Smooth muscle cell (in vitro differentiated cells): ENCODE data around the gene TACC2. TPM values are rescaled to one million over a fixed set of nuclear protein-coding genes. Genes with fewer than 3 reads are reported as not detected.

Experiments
- DNase-seq: peaks from one replicate; lab custom pipeline; 2025; ENCODE audit not compliant: unreplicated experiment; lab: John Stamatoyannopoulos, UW
- H2AFZ ChIP-seq: fragments of 200-600 bp; sonication (generic); 2 replicates; pipeline ENCODE4 v1.6.0; 2016; ENCODE audit warnings: antibody characterized with exemption, low read depth, mild to moderate bottlenecking
- H3F3A ChIP-seq: fragments of 200-600 bp; sonication (generic); 2 replicates; pipeline ENCODE4 v1.6.0; 2017; ENCODE audit warnings: antibody characterized with exemption, low read depth
- H3K27ac ChIP-seq: fragments of 200-600 bp; sonication (generic); 2 replicates; pipeline ENCODE4 v1.5.1; 2016; ENCODE audit warnings: low read depth, mild to moderate bottlenecking
- H3K27me3 ChIP-seq: fragments of 200-600 bp; sonication (generic); 2 replicates; pipeline ENCODE4 v1.6.1; 2016; ENCODE audit warnings: low read depth, mild to moderate bottlenecking
- H3K36me3 ChIP-seq: fragments of 200-600 bp; sonication (generic); 2 replicates; pipeline ENCODE4 v1.5.1; 2016; ENCODE audit warnings: low read depth
- H3K4me1 ChIP-seq: fragments of 200-600 bp; sonication (generic); 2 replicates; pipeline ENCODE4 v1.5.1; 2016; ENCODE audit warnings: low read depth
- H3K4me2 ChIP-seq: fragments of 200-600 bp; sonication (generic); 2 replicates; pipeline ENCODE4 v1.6.0; 2016; ENCODE audit warnings: mild to moderate bottlenecking
- H3K4me3 ChIP-seq: fragments of 200-600 bp; sonication (generic); 2 replicates; pipeline ENCODE4 v1.5.1; 2016; ENCODE audit warnings: mild to moderate bottlenecking
- H3K79me2 ChIP-seq: fragments of 200-600 bp; sonication (generic); 2 replicates; pipeline ENCODE4 v1.6.0; 2016; ENCODE audit warnings: low read depth, mild to moderate bottlenecking
- H3K9ac ChIP-seq: fragments of 200-600 bp; sonication (generic); 2 replicates; pipeline ENCODE4 v1.6.0; 2016; ENCODE audit warnings: low read depth
- H3K9me3 ChIP-seq: fragments of 200-600 bp; sonication (generic); replicated peaks from 2 replicates; pipeline ENCODE4 v1.5.1; 2016; ENCODE audit warnings: low read depth
- H4K20me1 ChIP-seq: fragments of 200-600 bp; sonication (generic); 2 replicates; pipeline ENCODE4 v1.6.0; 2016; ENCODE audit warnings: low read depth
- WGBS: methylation state at CpG from one replicate; pipeline ENCODE4 v1.1.7; 2016; ENCODE audit warnings: low lambda C conversion rate; 5-methylcytosine and 5-hydroxymethylcytosine counted together
- polyA plus RNA-seq: library from polyadenylated mRNA; unstranded; fragments of >200 nt; fragmentation: Nextera tagmentation; extraction: Ambion mirVana; gene quantifications from 2 replicates; pipeline ENCODE4 v1.2.1, GENCODE V29; 2016
- total RNA-seq: library from RNA; depleted of rRNA; stranded (reverse); fragments of >200 nt; gene quantifications from 2 replicates; pipeline ENCODE4 v1.2.3, GENCODE V29; 2014
- TF ChIP-seq, protein P1 (sequence below): fragments of 200-600 bp; sonication (generic); IDR thresholded peaks from 2 replicates; pipeline ENCODE4 v1.5.1; 2017; ENCODE audit warnings: borderline replicate concordance, mild to moderate bottlenecking, antibody characterized with exemption; ENCODE audit not compliant: insufficient read depth, poor library complexity, severe bottlenecking

TACC2 gene
- total and polyA plus RNA-seq, 2 experiments from 2014 or later: 2.8 to 7.6 TPM

- peak overlapping the region; percentile 18 for H3K4me2 ChIP-seq
- H3K36me3 ChIP-seq: no peaks in the 10 kb centered on the region
- WGBS: 35% methylated on average over 15 of the region's 15 CpGs
- TF ChIP-seq, protein P1, sequence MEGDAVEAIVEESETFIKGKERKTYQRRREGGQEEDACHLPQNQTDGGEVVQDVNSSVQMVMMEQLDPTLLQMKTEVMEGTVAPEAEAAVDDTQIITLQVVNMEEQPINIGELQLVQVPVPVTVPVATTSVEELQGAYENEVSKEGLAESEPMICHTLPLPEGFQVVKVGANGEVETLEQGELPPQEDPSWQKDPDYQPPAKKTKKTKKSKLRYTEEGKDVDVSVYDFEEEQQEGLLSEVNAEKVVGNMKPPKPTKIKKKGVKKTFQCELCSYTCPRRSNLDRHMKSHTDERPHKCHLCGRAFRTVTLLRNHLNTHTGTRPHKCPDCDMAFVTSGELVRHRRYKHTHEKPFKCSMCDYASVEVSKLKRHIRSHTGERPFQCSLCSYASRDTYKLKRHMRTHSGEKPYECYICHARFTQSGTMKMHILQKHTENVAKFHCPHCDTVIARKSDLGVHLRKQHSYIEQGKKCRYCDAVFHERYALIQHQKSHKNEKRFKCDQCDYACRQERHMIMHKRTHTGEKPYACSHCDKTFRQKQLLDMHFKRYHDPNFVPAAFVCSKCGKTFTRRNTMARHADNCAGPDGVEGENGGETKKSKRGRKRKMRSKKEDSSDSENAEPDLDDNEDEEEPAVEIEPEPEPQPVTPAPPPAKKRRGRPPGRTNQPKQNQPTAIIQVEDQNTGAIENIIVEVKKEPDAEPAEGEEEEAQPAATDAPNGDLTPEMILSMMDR: peak; percentile 87
- H2AFZ ChIP-seq: peak overlapping the region; percentile 8
- no peaks in the 10 kb centered on the region for H3K27me3 ChIP-seq
- H4K20me1 ChIP-seq: no peaks in the 10 kb centered on the region
- H3K4me1 ChIP-seq: no peaks in the 10 kb centered on the region
- no peaks in the 10 kb centered on the region for H3K79me2 ChIP-seq
- H3K9me3 ChIP-seq: no peaks in the 10 kb centered on the region
- H3K4me3 ChIP-seq: peak overlapping the region; percentile 9
- H3F3A ChIP-seq: no peaks in the 10 kb centered on the region
- no peak overlapping the region for H3K9ac ChIP-seq
- H3K27ac ChIP-seq: no peak overlapping the region
- DNase-seq: peak; percentile 15
These were observed 309.8 kb downstream of the TACC2 start for GRCh38 chr10:122298598-122299301.

GRCh38 chr10:122299423-122300075 is 310.6 kb downstream of the TACC2 start:
- H3K4me3 ChIP-seq: no peak overlapping the region
- no peaks in the 10 kb centered on the region for H3K9me3 ChIP-seq
- H3K27me3 ChIP-seq: no peaks in the 10 kb centered on the region
- TF ChIP-seq, protein P1: no peak
- no peak overlapping the region for H3K4me2 ChIP-seq
- H3F3A ChIP-seq: no peaks in the 10 kb centered on the region
- no peaks in the 10 kb centered on the region for H4K20me1 ChIP-seq
- 96% methylated on average over 14 of the region's 14 CpGs for WGBS
- no peaks in the 10 kb centered on the region for H3K36me3 ChIP-seq
- no peaks in the 10 kb centered on the region for H3K79me2 ChIP-seq
- no peak overlapping the region for H3K27ac ChIP-seq
- no peak overlapping the region for H2AFZ ChIP-seq
- H3K9ac ChIP-seq: no peak overlapping the region
- DNase-seq: no peak
- H3K4me1 ChIP-seq: no peaks in the 10 kb centered on the region

DNA sequence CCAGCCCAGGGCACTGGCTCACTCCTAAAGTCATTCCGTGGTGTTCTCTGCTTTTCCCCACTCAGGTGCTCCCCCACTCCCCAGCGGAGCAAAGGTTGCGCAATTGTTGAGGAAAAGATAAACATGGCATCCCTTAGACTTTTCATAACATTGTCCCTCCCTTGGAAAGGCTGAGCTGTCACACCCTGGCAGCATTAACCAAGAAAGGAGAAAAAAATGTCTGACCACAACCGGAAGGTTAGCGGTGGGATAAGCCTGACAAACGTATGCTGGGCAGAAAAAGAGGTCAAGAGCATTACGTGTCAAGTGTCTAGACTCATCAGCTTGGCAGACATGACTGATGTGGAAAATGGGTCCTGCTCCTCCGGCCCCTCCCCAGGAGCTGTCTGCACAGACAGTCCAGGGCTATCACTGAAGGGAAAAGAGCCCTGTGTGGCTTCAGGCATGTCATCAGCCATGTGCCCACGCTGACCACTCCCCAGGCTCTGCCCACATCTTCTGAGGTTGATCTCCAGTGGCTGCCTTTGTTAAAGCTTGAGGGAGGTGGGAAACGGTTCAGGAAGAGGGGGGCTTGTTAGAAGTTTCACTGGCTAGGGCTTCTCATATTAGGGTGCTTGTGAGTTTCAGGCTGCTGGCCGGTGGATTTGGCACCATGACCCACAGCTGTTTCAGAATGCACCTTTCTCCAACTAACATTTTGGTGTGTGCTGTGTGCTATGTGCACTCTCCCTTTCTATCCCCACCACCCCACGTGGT is 312.3 kb downstream of the TACC2 start:
- Histone ChIP-seq H2AFZ (no peak overlapping the region), H3K27ac (peak overlapping the region; percentile 79), H3K4me3 (no peak overlapping the region), H4K20me1 (no peaks in the 10 kb centered on the region), H3K9ac (peak overlapping the region; percentile 81), H3F3A (no peaks in the 10 kb centered on the region), H3K27me3 (no peaks in the 10 kb centered on the region), H3K9me3 (no peaks in the 10 kb centered on the region), H3K4me2 (no peak overlapping the region), H3K79me2 (no peaks in the 10 kb centered on the region), H3K36me3 (no peaks in the 10 kb centered on the region), H3K4me1 (no peaks in the 10 kb centered on the region)
- WGBS: 58% methylated on average over 12 of the region's 12 CpGs
- TF ChIP-seq, protein P1: no peak
- DNase-seq: no peak
